Measurements from ENCODE around the gene HSPA1A. TPM values are rescaled to one million over a fixed set of nuclear protein-coding genes. Genes with fewer than 3 reads are reported as not detected.
"Not testable (repeated sequence)": the region's sequence is repeated elsewhere in the genome, so short reads cannot be mapped to it uniquely, and the experiment has no call there.

The HSPA1A gene
- polyA plus RNA-seq, 1 donor from 2014 or later: 49.5 TPM

DNA sequence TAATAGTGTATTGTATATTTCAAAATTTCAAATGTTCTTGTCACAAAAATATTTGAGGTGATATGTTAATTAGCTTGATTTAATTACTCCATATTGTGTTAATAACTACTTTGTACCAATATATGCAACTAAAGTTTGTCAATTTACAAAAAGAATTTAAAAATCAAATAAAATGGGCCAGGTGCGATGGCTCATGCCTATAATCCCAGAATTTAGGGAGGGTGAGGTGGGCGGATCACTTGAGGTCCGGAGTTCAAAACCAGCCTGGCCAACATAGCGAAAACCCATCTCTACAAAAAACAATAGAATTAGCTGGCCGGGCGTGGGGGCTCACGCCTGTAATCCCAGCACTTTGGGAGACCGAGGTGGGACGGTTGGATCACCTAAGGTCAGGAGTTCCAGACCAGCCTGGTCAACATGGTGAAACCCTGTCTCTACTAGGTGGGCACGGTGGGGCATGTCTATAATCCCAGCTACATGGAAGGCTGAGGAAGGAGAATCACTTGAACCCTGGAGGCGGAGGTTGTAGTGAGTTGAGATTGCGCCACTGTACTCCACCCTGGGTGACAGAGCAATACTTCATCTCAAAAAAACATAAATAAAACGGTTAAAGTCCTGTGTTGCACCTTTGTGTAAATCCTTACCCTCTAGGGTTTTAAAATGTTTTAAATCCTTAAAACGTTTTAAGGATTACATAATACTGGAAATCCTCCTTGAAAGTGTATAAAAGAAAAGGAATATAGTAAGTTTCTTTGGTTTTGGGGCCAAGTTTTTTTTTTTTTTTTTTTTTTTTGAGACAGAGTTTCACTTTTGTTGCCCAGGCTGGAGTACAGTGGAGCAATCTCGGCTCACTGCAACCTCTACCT is 16.2 kb downstream of the HSPA1A start:
- Mint-ChIP-seq H3K27ac (peak overlapping the region in 1 of 3 donors; percentile 83), H3K4me1 (peaks cover 22 to 32% (median 30%) of the 10 kb centered on the region in 3 donors), H3K4me3 (peak overlapping the region; percentile 91 to 97 (median 96)), H3K9me3 (no peaks in the 10 kb centered on the region), H3K27me3 (no peaks in the 10 kb centered on the region), H3K36me3 (no peaks in the 10 kb centered on the region)

GRCh38 chr6:31834367-31835250 is 19.3 kb downstream of the HSPA1A start:
- H3K27ac Mint-ChIP-seq: peak overlapping the region; percentile 98 to 100 (median 99)
- H3K4me1 Mint-ChIP-seq: peaks cover 30 to 41% (median 40%) of the 10 kb centered on the region in 3 donors
- no peaks in the 10 kb centered on the region for H3K27me3 Mint-ChIP-seq
- H3K4me3 Mint-ChIP-seq: peak overlapping the region; percentile 95 to 98 (median 96)
- peaks cover 2% of the 10 kb centered on the region for H3K36me3 Mint-ChIP-seq
- no peaks in the 10 kb centered on the region for H3K9me3 Mint-ChIP-seq

- Mint-ChIP-seq H3K27ac (peak overlapping the region; percentile 98 to 100 (median 99)), H3K9me3 (no peaks in the 10 kb centered on the region), H3K36me3 (peaks cover 2% of the 10 kb centered on the region), H3K4me1 (peaks cover 23 to 36% (median 34%) of the 10 kb centered on the region in 3 donors), H3K27me3 (no peaks in the 10 kb centered on the region), H3K4me3 (peak overlapping the region; percentile 95 to 98 (median 96))
These were observed 20.7 kb downstream of the HSPA1A start for GRCh38 chr6:31836047-31836473.

DNA sequence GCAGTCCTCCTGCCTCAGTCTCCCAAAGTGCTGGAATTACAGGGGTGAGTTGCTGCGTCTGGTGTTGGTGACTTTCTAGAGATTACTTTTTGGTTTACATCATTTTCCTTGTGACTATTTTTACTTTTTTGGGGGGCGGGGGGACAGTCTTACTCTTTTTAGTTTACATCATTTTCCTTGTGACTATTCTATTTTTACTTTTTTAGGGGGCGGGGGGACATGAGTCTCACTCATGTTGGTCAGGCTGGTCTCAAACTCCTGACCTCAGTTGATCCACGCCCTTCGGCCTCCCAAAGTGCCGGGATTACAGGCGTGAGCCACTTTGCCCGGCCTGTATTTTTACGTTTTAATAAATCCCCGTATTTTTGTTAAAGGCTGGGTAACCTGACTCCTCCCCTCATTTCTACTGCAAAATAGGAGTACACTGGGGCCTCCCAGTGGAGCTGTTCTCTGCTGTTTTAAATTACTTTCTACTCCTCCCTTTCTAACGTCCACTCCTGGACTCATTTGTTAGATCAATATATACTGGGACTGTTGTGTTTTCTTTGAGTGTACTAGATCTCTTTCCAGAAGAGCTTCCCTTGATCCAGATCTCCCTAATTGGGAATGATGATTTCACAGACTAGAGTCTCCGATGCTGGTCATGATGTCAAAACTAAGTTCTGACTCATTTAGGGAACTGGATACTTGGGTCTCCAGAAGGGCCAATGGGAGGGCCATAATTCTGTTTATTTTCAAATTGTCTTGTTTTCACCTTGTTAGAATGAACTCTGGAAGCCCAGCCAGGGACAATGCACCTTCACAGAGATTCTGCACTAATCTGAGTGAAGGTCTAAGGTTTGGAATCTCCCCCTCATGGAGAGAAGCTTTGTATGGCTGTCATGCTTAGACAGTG is 21.4 kb downstream of the HSPA1A start:
- Mint-ChIP-seq H3K4me1 (peaks cover 22 to 34% (median 34%) of the 10 kb centered on the region in 3 donors), H3K36me3 (peaks cover 2% of the 10 kb centered on the region), H3K4me3 (peak overlapping the region; percentile 95 to 98 (median 96)), H3K9me3 (no peaks in the 10 kb centered on the region), H3K27me3 (no peaks in the 10 kb centered on the region), H3K27ac (peak overlapping the region; percentile 98 to 100 (median 99))

- Mint-ChIP-seq H3K9me3 (no peaks in the 10 kb centered on the region), H3K36me3 (peaks cover 2% of the 10 kb centered on the region), H3K4me3 (peak overlapping the region; percentile 95 to 98 (median 96)), H3K27me3 (no peaks in the 10 kb centered on the region), H3K4me1 (peaks cover 22 to 34% (median 34%) of the 10 kb centered on the region in 3 donors), H3K27ac (peak overlapping the region; percentile 98 to 100 (median 99))
These were observed 22.2 kb downstream of the HSPA1A start for GRCh38 chr6:31837369-31838113.

GRCh38 chr6:31838114-31838553 is 22.8 kb downstream of the HSPA1A start:
- not testable (repeated sequence) for H3K9me3 Mint-ChIP-seq, H3K36me3 Mint-ChIP-seq, H3K27me3 Mint-ChIP-seq
- Mint-ChIP-seq H3K4me1 (peaks cover 18 to 31% (median 28%) of the 10 kb centered on the region in 3 donors), H3K27ac (peak overlapping the region in 2 of 3 donors; percentile 98 to 99), H3K4me3 (peak overlapping the region in 3 of 4 donors; percentile 95 to 97 (median 95))

GRCh38 chr6:31838968-31839367 is 23.6 kb downstream of the HSPA1A start:
- H3K27ac Mint-ChIP-seq: peak overlapping the region in 2 of 3 donors; percentile 39 to 54
- peaks cover 2% of the 10 kb centered on the region for H3K36me3 Mint-ChIP-seq
- H3K9me3 Mint-ChIP-seq: no peaks in the 10 kb centered on the region
- peak overlapping the region in 3 of 4 donors; percentile 26 to 76 (median 59) for H3K4me3 Mint-ChIP-seq
- H3K4me1 Mint-ChIP-seq: peaks cover 17 to 31% (median 28%) of the 10 kb centered on the region in 3 donors
- H3K27me3 Mint-ChIP-seq: no peaks in the 10 kb centered on the region

DNA sequence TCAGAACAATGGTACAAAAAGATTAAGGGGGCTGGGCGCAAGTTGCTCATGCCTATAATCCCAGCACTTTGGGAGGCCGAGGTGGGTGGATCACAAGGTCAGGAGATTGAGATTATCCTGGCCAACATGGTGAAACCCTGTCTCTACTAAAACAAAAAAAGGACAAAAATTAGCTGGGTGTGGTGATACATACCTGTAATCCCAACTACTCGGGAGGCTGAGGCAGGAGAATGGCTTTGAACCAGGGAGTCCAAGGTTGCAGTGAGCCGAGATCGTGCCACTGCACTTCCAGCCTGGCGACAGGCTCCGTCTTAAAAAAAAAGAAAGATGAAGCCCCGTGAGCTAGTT is 24.4 kb downstream of the HSPA1A start:
- H3K27ac Mint-ChIP-seq: peak overlapping the region in 1 of 3 donors; percentile 54
- H3K4me3 Mint-ChIP-seq: peak overlapping the region in 1 of 4 donors; percentile 59
- H3K9me3 Mint-ChIP-seq, H3K36me3 Mint-ChIP-seq, H3K27me3 Mint-ChIP-seq: not testable (repeated sequence)
- H3K4me1 Mint-ChIP-seq: peaks cover 18 to 30% (median 20%) of the 10 kb centered on the region in 3 donors

- no peaks in the 10 kb centered on the region for H3K9me3 Mint-ChIP-seq
- no peak overlapping the region for H3K4me3 Mint-ChIP-seq
- peaks cover 9 to 12% (median 10%) of the 10 kb centered on the region in 3 donors for H3K4me1 Mint-ChIP-seq
- peaks cover 2% of the 10 kb centered on the region for H3K36me3 Mint-ChIP-seq
- peak overlapping the region in 1 of 3 donors; percentile 67 for H3K27ac Mint-ChIP-seq
- no peaks in the 10 kb centered on the region for H3K27me3 Mint-ChIP-seq
These were observed 26.7 kb downstream of the HSPA1A start for GRCh38 chr6:31842053-31842452.

- no peak overlapping the region for H3K4me3 Mint-ChIP-seq
- H3K9me3 Mint-ChIP-seq: no peaks in the 10 kb centered on the region
- no peaks in the 10 kb centered on the region for H3K27me3 Mint-ChIP-seq
- peaks cover 0 to 1% (median 0%) of the 10 kb centered on the region in 3 donors for H3K4me1 Mint-ChIP-seq
- H3K36me3 Mint-ChIP-seq: peaks cover 2% of the 10 kb centered on the region
- no peak overlapping the region for H3K27ac Mint-ChIP-seq
These were observed 29.2 kb downstream of the HSPA1A start for GRCh38 chr6:31844507-31844906.

- H3K27me3 Mint-ChIP-seq: no peaks in the 10 kb centered on the region
- peaks cover 0 to 1% (median 0%) of the 10 kb centered on the region in 3 donors for H3K4me1 Mint-ChIP-seq
- H3K36me3 Mint-ChIP-seq: peaks cover 3% of the 10 kb centered on the region
- H3K4me3 Mint-ChIP-seq: no peak overlapping the region
- no peaks in the 10 kb centered on the region for H3K9me3 Mint-ChIP-seq
- H3K27ac Mint-ChIP-seq: no peak overlapping the region
These were observed 32.1 kb downstream of the HSPA1A start for GRCh38 chr6:31847276-31847978.

DNA sequence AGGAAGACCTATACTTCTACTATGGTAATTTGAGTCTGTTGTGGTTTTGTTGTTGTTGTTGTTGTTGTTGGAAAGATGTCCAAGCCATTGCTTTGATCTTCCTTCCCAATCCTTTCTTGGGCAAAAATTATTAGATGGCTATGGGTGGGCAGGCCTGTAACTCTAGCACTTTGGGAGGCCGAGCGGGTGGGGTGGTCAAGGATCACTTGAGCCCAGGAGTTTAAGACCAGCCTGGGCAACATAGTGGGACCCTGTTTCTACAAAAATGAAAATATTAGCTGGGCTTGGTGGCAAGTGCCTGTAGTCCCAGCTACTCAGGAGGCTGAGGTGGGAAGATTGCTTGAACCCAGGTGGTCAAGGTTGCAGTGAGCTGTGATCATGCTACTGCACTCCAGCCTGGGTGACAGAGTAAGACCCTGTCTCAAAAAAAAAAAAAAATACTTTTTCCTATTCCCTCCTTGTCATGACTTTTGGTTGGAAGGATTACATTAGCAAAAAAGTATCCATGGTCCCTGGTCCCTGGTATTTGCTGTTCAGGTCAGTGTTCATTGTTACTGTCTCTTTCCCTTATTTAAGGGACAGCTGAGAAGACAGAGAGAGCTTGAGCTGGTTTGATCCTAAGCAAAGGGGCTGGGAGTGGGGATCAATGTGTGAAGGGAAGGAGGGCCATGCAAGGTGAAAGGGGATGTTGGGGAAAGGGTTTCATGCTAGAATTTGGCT is 35.6 kb downstream of the HSPA1A start:
- no peak overlapping the region for H3K4me3 Mint-ChIP-seq
- H3K36me3 Mint-ChIP-seq: peaks cover 5% of the 10 kb centered on the region
- H3K4me1 Mint-ChIP-seq: no peaks in the 10 kb centered on the region
- no peaks in the 10 kb centered on the region for H3K27me3 Mint-ChIP-seq
- no peak overlapping the region for H3K27ac Mint-ChIP-seq
- no peaks in the 10 kb centered on the region for H3K9me3 Mint-ChIP-seq

- Mint-ChIP-seq H3K27me3 (no peaks in the 10 kb centered on the region), H3K4me1 (no peaks in the 10 kb centered on the region), H3K36me3 (peaks cover 5% of the 10 kb centered on the region), H3K27ac (no peak overlapping the region), H3K9me3 (no peaks in the 10 kb centered on the region), H3K4me3 (no peak overlapping the region)
These were observed 36.1 kb downstream of the HSPA1A start for GRCh38 chr6:31851485-31851832.
